ENCODE results near the gene CRIP1. TPM values are rescaled to one million over a fixed set of nuclear protein-coding genes. Genes with fewer than 3 reads are reported as not detected.
A peak's percentile ranks its signal among the peaks of the same experiment; 100 is the strongest.

The CRIP1 gene
- total RNA-seq, 1 experiment from 2014 or later = 6.9 TPM

- Histone ChIP-seq H3K23ac (ENCODE audit: insufficient read length, low read depth, low read length) (no peak overlapping the region), H3K79me2 (ENCODE audit: insufficient read depth, low read length) (no peaks in the 10 kb centered on the region), H3K9me3 (ENCODE audit: control insufficient read depth, low read depth, low read length) (no peaks in the 10 kb centered on the region), H4K91ac (ENCODE audit: insufficient read length, low read depth, low read length) (no peak overlapping the region), H4K5ac (ENCODE audit: insufficient read length, low read depth, low read length) (no peak overlapping the region), H2BK120ac (ENCODE audit: low read depth, low read length, poor library complexity, severe bottlenecking) (no peak overlapping the region), H3K4ac (ENCODE audit: low read depth, low read length) (no peak overlapping the region), H2AK5ac (ENCODE audit: insufficient read length, low read length) (no peak overlapping the region), H2BK12ac (ENCODE audit: insufficient read length, low read depth, low read length) (no peak overlapping the region), H3K27me3 (ENCODE audit: insufficient read depth, low read length) (peaks cover 16% of the 10 kb centered on the region; the same call in 1 of the 2 replicates), H2AFZ (ENCODE audit: low read length) (no peak overlapping the region), H2BK20ac (ENCODE audit: low read depth, low read length, poor library complexity, severe bottlenecking) (no peak overlapping the region), H3K14ac (ENCODE audit: insufficient read depth, low read length) (no peak overlapping the region), H4K8ac (replicated peaks; ENCODE audit: insufficient read length, low read depth, low read length) (no peak overlapping the region), H2BK15ac (ENCODE audit: low read depth, low read length) (no peak overlapping the region), H3K4me2 (ENCODE audit: insufficient read depth, insufficient read length, low read length) (peak overlapping the region; percentile 6), H3T11ph (ENCODE audit: low read length) (no peak overlapping the region), H4K20me1 (ENCODE audit: control insufficient read depth, insufficient read depth, insufficient read length) (no peaks in the 10 kb centered on the region), H3K18ac (ENCODE audit: insufficient read length, low read depth, low read length) (peak overlapping the region; percentile 56), H3K79me1 (ENCODE audit: insufficient read depth, low read depth, low read length, poor library complexity, severe bottlenecking) (no peaks in the 10 kb centered on the region), H3K56ac (ENCODE audit: insufficient read length, low read depth, low read length) (no peak overlapping the region), H2BK5ac (ENCODE audit: insufficient read length, low read length) (no peak overlapping the region), H3K23me2 (ENCODE audit: insufficient read length, low read depth, low read length, poor library complexity, severe bottlenecking) (peaks cover 7% of the 10 kb centered on the region), H3K27ac (ENCODE audit: insufficient read length, low read depth, low read length) (no peak overlapping the region), H3K9ac (ENCODE audit: extremely low read depth, insufficient read length, low read length) (no peak overlapping the region), H3K4me1 (ENCODE audit: insufficient read depth, low read length) (no peaks in the 10 kb centered on the region; the same call in 1 of the 2 replicates)
- Mint-ChIP-seq H3K9me3 (peaks cover 0 to 20% of the 10 kb centered on the region in 2 experiments; a peak in 2 of 5 replicates), H3K36me3 (ENCODE audit: insufficient read depth in 1 of 3, low read depth in 3 of 3) (no peaks in the 10 kb centered on the region; a peak in 1 of 7 replicates), H3K4me3 (peak overlapping the region; percentile 37 to 62; a peak in 4 of 5 replicates), H3K27me3 (ENCODE audit: low read depth) (peaks cover 58% of the 10 kb centered on the region), H3K27ac (no peak overlapping the region), H3K4me1 (no peaks in the 10 kb centered on the region)
- peak; percentile 64 for DNase-seq
- peak; percentile 91 for TF ChIP-seq CTCF (conservative IDR thresholded peaks at IDR 0.05)
- no CpG with 5 or more reads among the region's 67 CpGs for whole genome bisulfite sequencing (ENCODE audit: extremely low coverage, insufficient read length, low lambda C conversion rate)
These were observed 41.3 kb downstream of the CRIP1 start for GRCh38 chr14:105527826-105528585.
